GM12875 (cell line): ENCODE data around the gene SOSTDC1.
A peak's percentile ranks its signal among the peaks of the same experiment; 100 is the strongest.

Source experiments
- H3K4me3 ChIP-seq: one replicate; pipeline ENCODE4 v1.5.1; 2011; ENCODE audit warnings: low read depth, low read length, control low read depth
- TF ChIP-seq, protein P1 (sequence below): IDR thresholded peaks from 2 replicates; pipeline ENCODE4 v1.5.1; 2011; ENCODE audit warnings: low read depth, mild to moderate bottlenecking, control low read depth, inconsistent platforms, low read length, moderate library complexity, borderline replicate concordance; ENCODE audit not compliant: insufficient read depth

Gene SOSTDC1

GRCh38 chr7:16438988-16439387 is 26.6 kb downstream of the SOSTDC1 start:
- TF ChIP-seq, protein P1, sequence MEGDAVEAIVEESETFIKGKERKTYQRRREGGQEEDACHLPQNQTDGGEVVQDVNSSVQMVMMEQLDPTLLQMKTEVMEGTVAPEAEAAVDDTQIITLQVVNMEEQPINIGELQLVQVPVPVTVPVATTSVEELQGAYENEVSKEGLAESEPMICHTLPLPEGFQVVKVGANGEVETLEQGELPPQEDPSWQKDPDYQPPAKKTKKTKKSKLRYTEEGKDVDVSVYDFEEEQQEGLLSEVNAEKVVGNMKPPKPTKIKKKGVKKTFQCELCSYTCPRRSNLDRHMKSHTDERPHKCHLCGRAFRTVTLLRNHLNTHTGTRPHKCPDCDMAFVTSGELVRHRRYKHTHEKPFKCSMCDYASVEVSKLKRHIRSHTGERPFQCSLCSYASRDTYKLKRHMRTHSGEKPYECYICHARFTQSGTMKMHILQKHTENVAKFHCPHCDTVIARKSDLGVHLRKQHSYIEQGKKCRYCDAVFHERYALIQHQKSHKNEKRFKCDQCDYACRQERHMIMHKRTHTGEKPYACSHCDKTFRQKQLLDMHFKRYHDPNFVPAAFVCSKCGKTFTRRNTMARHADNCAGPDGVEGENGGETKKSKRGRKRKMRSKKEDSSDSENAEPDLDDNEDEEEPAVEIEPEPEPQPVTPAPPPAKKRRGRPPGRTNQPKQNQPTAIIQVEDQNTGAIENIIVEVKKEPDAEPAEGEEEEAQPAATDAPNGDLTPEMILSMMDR, result no peak
- H3K4me3 ChIP-seq, result no peak overlapping the region

DNA sequence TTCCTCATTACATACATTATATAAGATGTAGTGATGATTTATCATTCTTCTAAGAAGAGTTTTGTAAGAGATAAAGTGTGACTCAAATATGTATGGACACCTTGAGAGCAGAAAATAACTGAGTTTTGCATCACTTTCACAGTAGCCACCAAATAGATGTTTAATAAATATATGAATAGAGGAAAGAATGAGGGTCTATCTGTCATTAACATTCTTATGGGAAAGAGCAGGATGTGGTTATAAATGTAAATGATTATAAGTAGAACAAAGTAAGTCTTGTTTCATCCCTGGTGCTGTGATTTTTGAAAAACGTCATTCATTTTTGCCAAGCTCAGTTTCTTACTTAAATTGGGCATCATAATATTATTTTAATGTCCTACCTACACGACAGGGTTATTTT is 29.2 kb downstream of the SOSTDC1 start:
- TF ChIP-seq, protein P1, result no peak

GRCh38 chr7:16433568-16434122 is 31.9 kb downstream of the SOSTDC1 start:
- no peak overlapping the region for H3K4me3 ChIP-seq
- TF ChIP-seq, protein P1, result no peak

More for the DNA sequence above, 29.2 kb downstream of the SOSTDC1 start:
- H3K4me3 ChIP-seq, result no peak overlapping the region

- TF ChIP-seq, protein P1, result no peak
- no peak overlapping the region for H3K4me3 ChIP-seq
Measured at GRCh38 chr7:16432425-16432731, 33.2 kb downstream of the SOSTDC1 start.

DNA sequence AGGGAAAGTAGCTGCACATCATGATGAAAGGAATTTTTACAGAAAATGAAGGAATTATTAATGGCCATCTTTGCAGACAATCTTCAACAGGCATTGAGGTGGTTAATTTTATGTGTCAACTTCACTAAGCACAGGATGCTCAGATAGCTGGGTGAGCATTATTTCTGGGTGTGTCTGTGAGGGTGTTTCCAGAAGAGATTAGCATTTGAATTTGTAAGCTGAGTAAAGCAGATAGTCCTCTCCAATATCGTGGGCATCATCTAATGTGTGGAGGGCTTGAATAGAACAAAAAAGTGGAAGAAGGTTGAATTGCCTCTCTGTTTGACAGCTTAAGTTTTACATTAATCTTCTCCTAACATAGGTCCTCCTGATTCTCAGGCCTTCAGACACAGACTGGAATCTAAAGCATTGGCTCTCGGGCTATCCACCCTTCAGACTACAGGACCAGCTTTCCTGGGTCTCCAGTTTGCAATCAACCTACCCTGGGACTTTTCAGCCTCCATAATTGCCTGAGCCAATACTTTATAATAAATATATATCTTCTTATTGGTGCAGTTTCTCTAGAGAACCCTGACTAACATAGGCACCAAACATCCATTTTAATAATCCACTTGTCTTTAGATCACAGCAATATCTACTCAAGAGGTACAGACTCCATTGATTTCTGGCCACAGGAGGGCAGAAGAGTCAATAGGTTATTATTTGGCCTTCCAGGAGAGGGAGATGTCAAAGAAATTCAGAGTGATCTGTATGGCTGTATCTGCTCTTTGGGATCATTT is 33.7 kb downstream of the SOSTDC1 start:
- TF ChIP-seq, protein P1, result peak; percentile 21; the same call in 1 of the 2 replicates

GRCh38 chr7:16430133-16430532 is 35.4 kb downstream of the SOSTDC1 start:
- TF ChIP-seq, protein P1, result no peak
- no peak overlapping the region for H3K4me3 ChIP-seq

More for the DNA sequence above, 33.7 kb downstream of the SOSTDC1 start:
- H3K4me3 ChIP-seq, result no peak overlapping the region

- TF ChIP-seq, protein P1, result no peak
- no peak overlapping the region for H3K4me3 ChIP-seq
Measured at GRCh38 chr7:16428672-16429071, 36.9 kb downstream of the SOSTDC1 start.
